ENCODE measurements around the gene AMBP.

- TF ChIP-seq CTCF (IDR thresholded peaks at IDR 0.05; ENCODE audit: low read length) (no peak), EZH2phosphoT487 (IDR thresholded peaks at IDR 0.05; ENCODE audit: low read length) (no peak), EZH2 (optimal IDR thresholded peaks at IDR 0.05; ENCODE audit: low read depth, low read length) (no peak)
Measured at GRCh38 chr9:114085387-114085789, 7.3 kb upstream of the AMBP start.

Data from MM.1S (cell line).